ENCODE results near the gene TAS1R1. TPM values are rescaled to one million over a fixed set of nuclear protein-coding genes. Genes with fewer than 3 reads are reported as not detected.

Gene TAS1R1
- total and polyA plus RNA-seq, 2 experiments from 2014 or later: 0.19 TPM; not detected in 1

DNA sequence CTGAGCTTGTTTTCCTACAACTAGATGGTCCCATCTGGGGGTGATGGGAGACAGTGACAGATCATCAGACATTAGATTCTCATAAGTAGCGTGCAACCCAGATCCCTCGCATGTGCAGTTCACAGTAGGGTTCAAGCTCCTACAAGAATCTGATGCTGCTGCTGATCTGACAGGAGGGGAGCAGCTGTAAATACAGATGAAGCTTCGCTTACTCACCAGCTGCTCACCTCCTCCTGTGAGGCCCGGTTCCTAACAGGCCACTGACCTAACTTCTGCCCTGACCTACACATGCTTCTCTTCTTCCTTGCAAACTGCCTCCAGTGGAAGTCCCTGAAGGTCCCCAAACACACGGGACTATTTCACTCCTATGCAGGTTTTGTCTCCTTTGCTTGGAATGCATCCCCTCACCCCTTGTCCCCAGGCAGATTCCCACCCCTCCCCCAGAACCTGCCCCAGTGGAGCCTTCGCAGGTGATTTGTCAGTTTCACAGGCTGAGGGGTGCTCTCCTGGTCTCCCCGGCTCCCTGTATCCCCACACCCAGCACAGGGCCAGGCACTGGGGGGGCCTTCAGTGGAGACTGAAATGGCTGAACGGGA, 19.0 kb downstream of the TAS1R1 start:
- no peak overlapping the region for H3K4me3 Mint-ChIP-seq
- no peak overlapping the region for H3K27ac Mint-ChIP-seq
- DNase-seq (ENCODE audit: low spot score) (no peak), ATAC-seq (no peak; the same call in 2 of the 3 replicates)
- no peak overlapping the region for H3K4me2 ChIP-seq
- no peaks in the 10 kb centered on the region for H3K36me3 Mint-ChIP-seq (ENCODE audit: low read depth)
- H3K4me1 ChIP-seq (ENCODE audit: insufficient read depth): peaks cover 2% of the 10 kb centered on the region; the same call in 1 of the 2 replicates
- no peaks in the 10 kb centered on the region for H3K9me2 ChIP-seq (ENCODE audit: insufficient read depth)
- H3K36me3 ChIP-seq (ENCODE audit: insufficient read depth): no peaks in the 10 kb centered on the region
- peaks cover 9% of the 10 kb centered on the region for H3K4me1 Mint-ChIP-seq
- no peak for TF ChIP-seq ZNF331 (CRISPR knock-in tag; IDR thresholded peaks at IDR 0.05; ENCODE audit: low read depth)
- peaks cover 5% of the 10 kb centered on the region for H3K27me3 Mint-ChIP-seq (ENCODE audit: insufficient read depth, low read depth, poor library complexity)
- no peak overlapping the region for H2AFZ ChIP-seq
- no peaks in the 10 kb centered on the region for H3K79me2 ChIP-seq (replicated peaks; ENCODE audit: insufficient read depth)
- no peaks in the 10 kb centered on the region; the same call in 1 of the 2 replicates for H3F3A ChIP-seq (replicated peaks; ENCODE audit: low read depth)
- no peaks in the 10 kb centered on the region for H4K20me1 ChIP-seq (replicated peaks; ENCODE audit: insufficient read depth)
- H3K4me3 ChIP-seq: no peak overlapping the region
- no peak overlapping the region for H3K27ac ChIP-seq (ENCODE audit: low read depth)
- H3K9me3 Mint-ChIP-seq: peaks cover 3% of the 10 kb centered on the region; the same call in 1 of the 3 replicates
- no peaks in the 10 kb centered on the region for H3K27me3 ChIP-seq (ENCODE audit: insufficient read depth)

DNA sequence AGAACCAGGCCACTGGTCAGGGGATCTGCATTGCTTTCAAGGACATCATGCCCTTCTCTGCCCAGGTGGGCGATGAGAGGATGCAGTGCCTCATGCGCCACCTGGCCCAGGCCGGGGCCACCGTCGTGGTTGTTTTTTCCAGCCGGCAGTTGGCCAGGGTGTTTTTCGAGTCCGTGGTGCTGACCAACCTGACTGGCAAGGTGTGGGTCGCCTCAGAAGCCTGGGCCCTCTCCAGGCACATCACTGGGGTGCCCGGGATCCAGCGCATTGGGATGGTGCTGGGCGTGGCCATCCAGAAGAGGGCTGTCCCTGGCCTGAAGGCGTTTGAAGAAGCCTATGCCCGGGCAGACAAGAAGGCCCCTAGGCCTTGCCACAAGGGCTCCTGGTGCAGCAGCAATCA, 19.7 kb downstream of the TAS1R1 start:
- Mint-ChIP-seq H3K27me3 (ENCODE audit: insufficient read depth, low read depth, poor library complexity) (peaks cover 5% of the 10 kb centered on the region), H3K9me3 (peaks cover 3% of the 10 kb centered on the region; the same call in 1 of the 3 replicates), H3K4me1 (peaks cover 14% of the 10 kb centered on the region), H3K27ac (no peak overlapping the region), H3K4me3 (no peak overlapping the region), H3K36me3 (ENCODE audit: low read depth) (no peaks in the 10 kb centered on the region)
- TF ChIP-seq POLR2AphosphoS5 (IDR thresholded peaks at IDR 0.05; ENCODE audit: low read depth): no peak
- TF ChIP-seq, protein P1, sequence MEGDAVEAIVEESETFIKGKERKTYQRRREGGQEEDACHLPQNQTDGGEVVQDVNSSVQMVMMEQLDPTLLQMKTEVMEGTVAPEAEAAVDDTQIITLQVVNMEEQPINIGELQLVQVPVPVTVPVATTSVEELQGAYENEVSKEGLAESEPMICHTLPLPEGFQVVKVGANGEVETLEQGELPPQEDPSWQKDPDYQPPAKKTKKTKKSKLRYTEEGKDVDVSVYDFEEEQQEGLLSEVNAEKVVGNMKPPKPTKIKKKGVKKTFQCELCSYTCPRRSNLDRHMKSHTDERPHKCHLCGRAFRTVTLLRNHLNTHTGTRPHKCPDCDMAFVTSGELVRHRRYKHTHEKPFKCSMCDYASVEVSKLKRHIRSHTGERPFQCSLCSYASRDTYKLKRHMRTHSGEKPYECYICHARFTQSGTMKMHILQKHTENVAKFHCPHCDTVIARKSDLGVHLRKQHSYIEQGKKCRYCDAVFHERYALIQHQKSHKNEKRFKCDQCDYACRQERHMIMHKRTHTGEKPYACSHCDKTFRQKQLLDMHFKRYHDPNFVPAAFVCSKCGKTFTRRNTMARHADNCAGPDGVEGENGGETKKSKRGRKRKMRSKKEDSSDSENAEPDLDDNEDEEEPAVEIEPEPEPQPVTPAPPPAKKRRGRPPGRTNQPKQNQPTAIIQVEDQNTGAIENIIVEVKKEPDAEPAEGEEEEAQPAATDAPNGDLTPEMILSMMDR (conservative IDR thresholded peaks at IDR 0.05; ENCODE audit: low read depth in 2 of 2): no peak
- TF ChIP-seq, protein P2, sequence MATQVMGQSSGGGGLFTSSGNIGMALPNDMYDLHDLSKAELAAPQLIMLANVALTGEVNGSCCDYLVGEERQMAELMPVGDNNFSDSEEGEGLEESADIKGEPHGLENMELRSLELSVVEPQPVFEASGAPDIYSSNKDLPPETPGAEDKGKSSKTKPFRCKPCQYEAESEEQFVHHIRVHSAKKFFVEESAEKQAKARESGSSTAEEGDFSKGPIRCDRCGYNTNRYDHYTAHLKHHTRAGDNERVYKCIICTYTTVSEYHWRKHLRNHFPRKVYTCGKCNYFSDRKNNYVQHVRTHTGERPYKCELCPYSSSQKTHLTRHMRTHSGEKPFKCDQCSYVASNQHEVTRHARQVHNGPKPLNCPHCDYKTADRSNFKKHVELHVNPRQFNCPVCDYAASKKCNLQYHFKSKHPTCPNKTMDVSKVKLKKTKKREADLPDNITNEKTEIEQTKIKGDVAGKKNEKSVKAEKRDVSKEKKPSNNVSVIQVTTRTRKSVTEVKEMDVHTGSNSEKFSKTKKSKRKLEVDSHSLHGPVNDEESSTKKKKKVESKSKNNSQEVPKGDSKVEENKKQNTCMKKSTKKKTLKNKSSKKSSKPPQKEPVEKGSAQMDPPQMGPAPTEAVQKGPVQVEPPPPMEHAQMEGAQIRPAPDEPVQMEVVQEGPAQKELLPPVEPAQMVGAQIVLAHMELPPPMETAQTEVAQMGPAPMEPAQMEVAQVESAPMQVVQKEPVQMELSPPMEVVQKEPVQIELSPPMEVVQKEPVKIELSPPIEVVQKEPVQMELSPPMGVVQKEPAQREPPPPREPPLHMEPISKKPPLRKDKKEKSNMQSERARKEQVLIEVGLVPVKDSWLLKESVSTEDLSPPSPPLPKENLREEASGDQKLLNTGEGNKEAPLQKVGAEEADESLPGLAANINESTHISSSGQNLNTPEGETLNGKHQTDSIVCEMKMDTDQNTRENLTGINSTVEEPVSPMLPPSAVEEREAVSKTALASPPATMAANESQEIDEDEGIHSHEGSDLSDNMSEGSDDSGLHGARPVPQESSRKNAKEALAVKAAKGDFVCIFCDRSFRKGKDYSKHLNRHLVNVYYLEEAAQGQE (IDR thresholded peaks at IDR 0.05; ENCODE audit: unreplicated experiment): no peak
- TF ChIP-seq EZH2 (IDR thresholded peaks at IDR 0.05; ENCODE audit: low read depth, unreplicated experiment): no peak
- TF ChIP-seq NANOG (IDR thresholded peaks at IDR 0.05; ENCODE audit: borderline replicate concordance): no peak
- Histone ChIP-seq H2AFZ (no peak overlapping the region), H3F3A (replicated peaks; ENCODE audit: low read depth) (no peaks in the 10 kb centered on the region; the same call in 1 of the 2 replicates), H3K27me3 (ENCODE audit: insufficient read depth) (no peaks in the 10 kb centered on the region), H4K20me1 (replicated peaks; ENCODE audit: insufficient read depth) (no peaks in the 10 kb centered on the region), H3K4me2 (no peak overlapping the region), H3K4me3 (no peak overlapping the region), H3K79me2 (replicated peaks; ENCODE audit: insufficient read depth) (no peaks in the 10 kb centered on the region), H3K9me2 (ENCODE audit: insufficient read depth) (no peaks in the 10 kb centered on the region), H3K4me1 (ENCODE audit: insufficient read depth) (peaks cover 6% of the 10 kb centered on the region; the same call in 1 of the 2 replicates), H3K27ac (ENCODE audit: low read depth) (no peak overlapping the region), H3K36me3 (ENCODE audit: insufficient read depth) (no peaks in the 10 kb centered on the region)
- no peak for DNase-seq (ENCODE audit: low spot score)
- ATAC-seq: no peak
